ENCODE data around the gene COL6A2.

The COL6A2 gene

GRCh38 chr21:46113497-46114176, 15.7 kb downstream of the COL6A2 start:
- no peak for DNase-seq (ENCODE audit: low read depth, low spot score)

- no peak for DNase-seq (ENCODE audit: low read depth, low spot score)
Measured at GRCh38 chr21:46114963-46115362, 17.1 kb downstream of the COL6A2 start.

GRCh38 chr21:46115441-46116188, 17.7 kb downstream of the COL6A2 start:
- DNase-seq (ENCODE audit: low read depth, low spot score), result no peak

DNA sequence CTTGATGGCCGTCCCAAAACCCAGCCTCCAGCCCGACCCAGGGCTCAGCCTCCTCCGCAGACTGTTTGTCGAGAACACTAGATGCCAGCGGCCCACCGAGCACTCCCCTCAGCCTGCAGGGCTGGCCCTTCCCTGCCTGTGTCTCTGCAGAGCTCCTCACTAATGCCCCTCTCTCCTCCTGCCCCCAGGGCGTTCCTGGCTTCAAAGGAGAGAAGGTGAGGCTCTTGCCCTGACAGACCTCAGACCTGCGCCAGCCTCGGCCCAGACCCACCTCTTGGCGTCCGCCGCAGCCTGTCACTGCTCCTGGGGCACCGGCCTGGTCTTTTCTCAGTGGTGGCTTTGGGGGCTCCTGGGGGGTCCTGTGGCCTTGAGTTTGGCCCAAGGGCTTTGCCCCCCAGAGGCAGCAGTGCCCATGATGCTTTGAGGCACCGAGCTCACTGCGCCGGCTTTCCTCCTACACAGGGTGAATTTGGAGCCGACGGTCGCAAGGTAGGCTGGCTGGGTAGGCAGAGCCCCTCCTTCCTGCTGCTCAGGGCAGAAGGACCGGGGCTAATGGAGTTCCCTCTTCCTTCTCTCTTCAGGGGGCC, 18.4 kb downstream of the COL6A2 start:
- no peak for DNase-seq (ENCODE audit: low read depth, low spot score)

DNA sequence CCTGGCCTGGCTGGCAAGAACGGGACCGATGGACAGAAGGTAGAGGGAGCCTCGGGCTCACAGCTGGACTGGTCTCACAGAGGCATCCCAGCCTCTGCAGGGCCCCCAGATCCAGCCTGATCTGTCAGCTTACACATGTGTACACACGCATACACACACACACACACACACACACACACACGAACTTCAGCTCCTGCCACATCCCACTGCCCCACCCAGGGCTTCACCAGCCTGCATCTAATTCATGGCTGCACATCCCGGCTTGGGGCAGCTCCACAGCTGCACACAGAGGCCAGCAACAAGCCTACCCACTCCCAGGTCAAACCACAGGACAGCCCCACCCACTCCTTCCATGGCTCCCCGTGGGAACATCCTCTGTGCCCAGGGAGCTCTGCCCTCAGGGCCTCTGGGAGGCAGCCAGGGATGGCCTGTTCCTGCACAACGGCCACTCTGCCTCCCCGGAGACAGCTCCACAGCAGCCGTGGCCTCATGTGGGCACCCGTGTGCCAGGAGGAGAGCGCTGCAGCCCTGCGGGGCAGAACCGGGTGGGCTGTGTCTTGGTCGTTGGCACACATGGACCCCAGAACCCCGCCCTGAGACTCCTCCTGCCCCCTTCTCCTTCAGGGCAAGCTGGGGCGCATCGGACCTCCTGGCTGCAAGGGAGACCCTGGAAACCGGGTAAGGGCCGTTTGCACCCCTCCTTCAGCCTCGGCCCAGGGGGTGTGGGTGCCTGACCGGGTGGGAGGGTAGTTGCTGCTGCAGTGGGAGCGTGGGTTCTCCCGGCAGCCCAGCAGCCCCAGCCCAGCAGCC, 19.1 kb downstream of the COL6A2 start:
- no peak for DNase-seq (ENCODE audit: low read depth, low spot score)

GRCh38 chr21:46117586-46118315, 19.8 kb downstream of the COL6A2 start:
- DNase-seq (ENCODE audit: low read depth, low spot score), result no peak

DNA sequence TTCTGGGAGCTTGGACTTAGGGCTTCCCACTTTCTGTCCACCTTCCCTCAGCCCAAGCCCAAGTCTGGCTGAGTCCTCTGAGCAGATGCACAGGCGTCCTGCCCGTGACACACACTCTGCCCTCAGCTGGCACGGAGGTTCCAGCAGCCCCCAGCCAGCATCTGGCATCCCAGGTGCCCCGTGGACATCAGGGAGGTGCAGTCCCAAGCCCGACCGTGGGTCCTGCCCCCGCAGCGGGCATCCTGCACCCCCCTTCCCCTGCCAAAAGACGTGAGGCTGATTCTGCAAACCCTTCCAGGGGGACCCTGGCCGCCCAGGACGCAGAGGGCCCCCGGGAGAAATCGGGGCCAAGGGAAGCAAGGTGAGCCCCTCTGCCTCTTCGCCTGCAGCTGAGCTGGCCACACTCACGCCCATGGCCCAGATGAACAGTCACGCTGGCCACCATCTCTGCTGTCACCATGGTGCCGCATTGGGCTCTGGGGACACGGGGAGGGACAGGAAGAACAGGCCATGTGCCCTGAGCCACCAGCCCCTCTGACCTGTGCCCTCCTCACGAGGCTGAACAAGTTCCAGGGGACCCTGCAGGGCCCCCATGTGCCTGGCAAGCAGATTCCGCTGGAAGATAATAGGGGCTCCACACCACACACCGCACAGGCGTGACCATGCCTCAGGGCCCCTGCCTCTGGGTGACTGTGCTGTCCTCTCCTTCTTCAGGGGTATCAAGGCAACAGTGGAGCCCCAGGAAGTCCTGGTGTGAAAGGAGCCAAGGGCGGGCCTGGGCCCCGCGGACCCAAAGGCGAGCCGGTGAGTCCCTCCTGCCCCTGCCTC, 20.6 kb downstream of the COL6A2 start:
- no peak for DNase-seq (ENCODE audit: low read depth, low spot score)

DNA sequence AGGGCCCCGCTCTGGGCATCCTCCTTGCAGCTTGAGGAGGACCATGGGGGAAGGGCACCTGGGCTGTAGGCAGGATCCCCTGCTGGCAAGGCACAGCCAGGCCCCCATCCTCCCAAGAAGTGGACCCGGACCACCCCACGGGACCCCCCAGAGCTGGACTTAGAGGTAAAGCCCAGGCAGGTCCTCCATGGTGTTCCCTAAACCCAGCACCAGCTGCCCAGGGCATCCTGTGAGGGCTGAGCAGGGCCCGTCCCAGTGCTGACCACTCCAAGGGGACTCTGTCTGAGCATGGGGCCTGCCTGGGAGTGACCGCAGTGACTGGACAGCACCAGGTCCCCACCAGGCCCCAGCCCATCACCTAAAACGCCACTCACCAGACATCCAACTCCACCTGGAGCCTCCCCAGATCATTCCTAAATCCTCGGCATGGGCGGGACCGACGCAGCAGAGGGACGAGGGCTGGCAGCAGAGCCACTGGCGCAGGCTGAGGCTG, 21.3 kb downstream of the COL6A2 start:
- DNase-seq (ENCODE audit: low read depth, low spot score), result no peak

DNA sequence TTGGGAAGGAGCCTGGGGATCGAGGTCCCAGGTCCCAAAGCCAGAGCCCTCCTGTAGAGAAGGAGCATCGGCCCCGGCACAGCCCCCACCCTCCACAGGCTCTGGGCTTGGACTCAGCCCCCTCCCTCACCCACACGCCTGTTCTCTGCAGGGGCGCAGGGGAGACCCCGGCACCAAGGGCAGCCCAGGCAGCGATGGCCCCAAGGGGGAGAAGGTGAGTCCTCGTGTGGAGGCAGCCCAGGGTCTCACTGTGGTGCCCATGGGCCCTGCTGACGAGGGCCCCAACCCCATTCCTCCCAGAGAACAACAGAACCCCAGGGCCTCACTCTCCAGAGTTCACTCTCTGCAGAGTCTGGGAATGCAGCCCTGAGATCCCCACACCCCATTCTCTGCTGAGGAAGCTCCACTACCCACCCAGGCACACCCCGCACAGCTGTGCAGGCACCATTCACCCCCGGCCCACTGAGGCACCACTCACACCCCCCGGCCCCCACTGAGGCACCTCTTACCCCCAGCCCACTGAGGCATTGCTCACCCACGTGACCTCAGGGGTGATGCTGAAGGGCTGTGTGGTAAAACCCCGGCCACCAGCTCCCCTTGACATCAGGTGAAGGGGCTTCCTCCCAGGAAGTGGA, 21.8 kb downstream of the COL6A2 start:
- DNase-seq (ENCODE audit: low read depth, low spot score), result no peak

DNA sequence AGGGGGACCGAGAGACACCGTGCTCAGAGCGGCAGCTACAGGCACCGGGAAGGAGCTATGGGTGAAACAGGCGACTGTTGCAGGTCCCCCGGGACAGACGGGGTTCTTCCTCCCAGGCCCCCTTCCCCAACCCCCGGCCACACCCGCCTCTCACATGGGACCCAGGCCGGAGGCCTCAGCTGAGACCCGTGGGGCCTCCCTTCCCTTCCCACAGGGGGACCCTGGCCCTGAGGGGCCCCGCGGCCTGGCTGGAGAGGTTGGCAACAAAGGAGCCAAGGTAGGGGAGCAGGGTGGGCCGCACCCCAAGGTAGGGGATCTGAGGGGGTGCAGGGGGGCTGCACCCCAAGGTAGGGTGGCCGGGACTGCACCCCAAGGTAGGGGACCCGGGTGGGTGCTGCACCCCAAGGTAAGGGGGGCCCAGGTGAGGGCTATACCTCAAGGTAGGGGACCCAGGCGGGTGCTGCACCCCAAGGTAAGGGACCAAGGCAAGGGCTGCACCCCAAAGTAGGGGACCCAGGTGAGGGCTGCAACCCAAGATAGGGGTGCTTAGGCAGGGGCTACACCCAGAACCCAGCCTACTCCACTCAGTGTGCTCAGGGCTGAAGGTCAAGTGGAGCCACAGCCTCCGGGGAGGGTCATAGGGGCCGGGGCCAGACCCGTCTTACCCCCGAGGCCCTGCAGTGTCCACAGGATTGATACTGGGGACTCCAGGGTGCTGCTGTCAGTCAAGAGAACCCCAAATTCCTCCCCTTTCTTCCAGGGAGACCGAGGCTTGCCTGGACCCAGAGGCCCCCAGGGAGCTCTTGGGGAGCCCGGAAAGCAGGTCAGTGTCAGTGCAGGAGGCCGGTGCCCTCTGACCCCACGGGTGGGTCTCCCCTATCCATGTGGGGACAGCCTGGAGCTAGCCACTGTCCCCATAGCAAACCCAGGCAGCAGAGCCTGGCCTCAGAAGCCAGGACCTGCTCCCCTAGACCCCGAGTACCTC, 22.7 kb downstream of the COL6A2 start:
- no peak for DNase-seq (ENCODE audit: low read depth, low spot score)

- no peak for DNase-seq (ENCODE audit: low read depth, low spot score)
Measured at GRCh38 chr21:46121286-46122221, 23.6 kb downstream of the COL6A2 start.

DNA sequence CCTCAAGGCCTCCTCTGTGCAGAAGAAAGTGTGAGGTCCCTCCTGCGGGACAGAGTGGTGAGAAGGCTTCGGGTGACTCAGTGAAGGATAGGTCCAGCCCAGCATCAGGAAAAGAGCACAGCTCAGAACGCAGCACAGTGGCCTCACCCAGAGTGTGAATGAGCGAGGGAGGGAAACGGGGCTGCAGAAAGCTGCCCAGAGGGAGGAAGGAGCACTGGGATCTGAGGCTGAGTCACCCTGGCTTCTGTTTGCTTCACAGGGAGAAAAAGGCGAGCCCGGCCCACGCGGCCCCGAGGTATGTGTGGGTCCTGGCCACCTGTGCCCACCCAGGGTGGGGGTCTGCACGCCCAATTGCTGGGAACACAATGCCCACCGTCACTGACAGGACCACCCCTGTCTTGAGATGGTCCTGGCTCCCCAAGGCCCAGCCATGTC, 24.3 kb downstream of the COL6A2 start:
- DNase-seq (ENCODE audit: low read depth, low spot score), result no peak

DNA sequence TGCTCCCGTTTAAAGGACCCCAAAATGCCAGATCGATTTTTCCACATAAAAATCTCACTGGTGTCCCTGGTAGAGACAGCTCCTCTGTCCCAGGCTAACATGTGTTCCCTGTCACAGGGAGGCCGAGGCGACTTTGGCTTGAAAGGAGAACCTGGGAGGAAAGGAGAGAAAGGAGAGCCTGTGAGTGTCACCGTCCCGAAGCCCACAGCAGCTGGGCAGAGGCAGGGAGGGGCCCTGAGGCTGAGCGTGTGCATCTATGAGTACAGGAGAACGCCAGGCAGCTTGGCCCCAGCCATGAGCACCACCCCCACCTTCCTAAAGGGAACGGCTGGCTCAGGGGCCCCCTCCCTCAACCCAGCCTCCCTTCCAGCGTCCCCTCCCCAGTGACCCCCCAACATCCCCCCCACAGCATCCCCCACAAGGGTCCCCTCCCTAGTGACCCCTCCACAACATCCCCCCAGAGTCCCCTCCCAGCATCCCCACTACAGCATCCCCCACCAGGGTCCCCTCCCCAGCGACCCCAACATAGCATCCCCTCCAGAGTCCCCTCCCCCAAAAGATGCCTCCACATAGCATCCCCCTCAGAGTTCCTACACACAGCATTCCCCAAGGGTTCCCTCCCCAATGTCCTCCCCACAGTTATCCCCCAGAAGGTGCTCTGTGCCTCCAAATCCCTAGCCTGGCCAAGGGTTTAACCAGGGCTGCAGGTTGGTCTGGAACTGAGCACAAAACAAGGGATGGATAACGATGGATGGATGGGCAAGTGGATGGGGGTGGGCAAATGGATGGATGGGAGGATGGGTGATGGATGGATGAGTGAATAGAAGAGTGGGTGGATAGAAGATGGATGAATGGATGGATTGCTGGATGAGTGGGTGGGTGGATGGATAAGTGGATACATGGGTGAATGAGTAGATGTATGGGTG, 25.1 kb downstream of the COL6A2 start:
- no peak for DNase-seq (ENCODE audit: low read depth, low spot score)

DNA sequence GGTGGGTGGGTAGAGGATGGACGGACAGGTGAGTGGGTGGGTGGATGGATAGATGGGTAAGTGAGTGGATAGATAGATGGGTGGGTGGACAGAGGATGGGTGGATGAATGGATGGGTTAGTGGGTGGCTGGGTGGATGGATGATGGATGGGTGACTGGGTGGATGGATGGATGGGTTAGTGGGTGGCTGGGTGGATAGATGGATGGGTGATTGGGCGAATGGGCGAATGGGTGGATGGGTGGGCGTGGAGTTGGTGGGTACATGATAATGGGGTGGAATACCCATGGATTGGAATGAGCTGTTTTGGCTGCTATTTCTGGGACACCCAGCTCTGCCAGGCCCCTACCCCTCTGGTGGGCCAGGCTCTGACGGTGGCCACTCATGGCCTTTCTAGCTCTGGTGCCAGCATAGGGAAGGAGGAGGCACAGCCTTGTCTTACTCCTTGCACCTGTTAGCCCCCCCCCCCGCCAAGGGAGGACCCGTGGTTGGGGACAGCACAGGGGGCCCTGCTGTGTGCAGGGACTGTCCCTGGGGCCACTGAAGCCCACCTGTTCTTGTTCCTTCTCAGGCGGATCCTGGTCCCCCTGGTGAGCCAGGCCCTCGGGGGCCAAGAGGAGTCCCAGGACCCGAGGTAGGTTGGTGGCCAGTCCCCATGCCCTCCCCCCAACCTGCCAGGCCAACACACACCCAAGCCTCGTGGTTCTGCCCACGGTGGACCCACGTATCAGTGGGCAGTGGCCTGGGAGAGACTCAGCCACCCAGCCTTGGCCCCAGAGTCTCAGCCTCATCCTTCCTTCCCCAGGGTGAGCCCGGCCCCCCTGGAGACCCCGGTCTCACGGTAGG, 26.4 kb downstream of the COL6A2 start:
- DNase-seq (ENCODE audit: low read depth, low spot score), result no peak

Data from smooth muscle cell of the brain vasculature (primary cell).